GM21723 (cell line): Measurements from ENCODE around the gene STAT5B.

Experiments used
- ATAC-seq: cut with Tn5 transposase; IDR thresholded peaks from one replicate; pipeline ENCODE4 v1.9.1; 2021; ENCODE audit warnings: mild to moderate bottlenecking, moderate library complexity; ENCODE audit not compliant: unreplicated experiment

STAT5B gene

GRCh38 chr17:42153919-42154742 is 122.1 kb downstream of the STAT5B start:
- ATAC-seq: no peak
